Fibroblast of skin of left quadriceps (primary cell): ENCODE data around the gene LRRC3C.

ENCODE experiments used
- DNase-seq, 2 experiments: peaks; one replicate each; pipeline ENCODE4 v3.0.0-alpha.2; 2013; ENCODE audit warnings: low read depth in 2 of 2

Gene LRRC3C

GRCh38 chr17:39974433-39974832 lies 46.9 kb downstream of the LRRC3C start:
- DNase-seq = no peak

DNA sequence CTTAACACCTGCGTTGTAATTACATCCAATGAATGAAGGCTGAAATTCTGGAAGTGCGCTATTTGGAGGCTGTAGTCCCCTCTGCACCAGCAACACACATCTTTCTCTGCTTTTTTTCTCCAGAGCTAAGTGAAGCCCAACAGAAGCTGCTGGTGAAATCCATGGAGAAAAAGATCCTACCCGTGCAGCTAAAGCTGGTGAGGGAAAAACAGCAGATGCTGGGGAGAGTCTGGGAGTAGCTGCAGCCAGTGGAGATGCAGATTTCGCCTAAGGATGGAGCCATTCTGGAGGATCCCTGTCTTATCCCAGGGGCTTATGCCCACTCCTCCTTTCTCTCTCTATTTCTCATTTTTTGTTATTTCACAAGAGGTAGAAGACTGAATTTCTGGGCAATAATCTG lies 48.3 kb downstream of the LRRC3C start:
- no peak for DNase-seq

GRCh38 chr17:39979016-39979670 lies 51.6 kb downstream of the LRRC3C start:
- peak; percentile 56 to 58 for DNase-seq

GRCh38 chr17:39979893-39980350 lies 52.4 kb downstream of the LRRC3C start:
- DNase-seq = peak; percentile 18 to 20

GRCh38 chr17:39980351-39981206 lies 53.0 kb downstream of the LRRC3C start, which contains the start of gene PSMD3:
Gene PSMD3 (plus strand): TSS chr17:39980807. CDS start chr17:39980971, 164 bp downstream.
- peak; percentile 99 to 100 for DNase-seq

- DNase-seq = no peak
These were observed 53.7 kb downstream of the LRRC3C start for GRCh38 chr17:39981207-39981741.

DNA sequence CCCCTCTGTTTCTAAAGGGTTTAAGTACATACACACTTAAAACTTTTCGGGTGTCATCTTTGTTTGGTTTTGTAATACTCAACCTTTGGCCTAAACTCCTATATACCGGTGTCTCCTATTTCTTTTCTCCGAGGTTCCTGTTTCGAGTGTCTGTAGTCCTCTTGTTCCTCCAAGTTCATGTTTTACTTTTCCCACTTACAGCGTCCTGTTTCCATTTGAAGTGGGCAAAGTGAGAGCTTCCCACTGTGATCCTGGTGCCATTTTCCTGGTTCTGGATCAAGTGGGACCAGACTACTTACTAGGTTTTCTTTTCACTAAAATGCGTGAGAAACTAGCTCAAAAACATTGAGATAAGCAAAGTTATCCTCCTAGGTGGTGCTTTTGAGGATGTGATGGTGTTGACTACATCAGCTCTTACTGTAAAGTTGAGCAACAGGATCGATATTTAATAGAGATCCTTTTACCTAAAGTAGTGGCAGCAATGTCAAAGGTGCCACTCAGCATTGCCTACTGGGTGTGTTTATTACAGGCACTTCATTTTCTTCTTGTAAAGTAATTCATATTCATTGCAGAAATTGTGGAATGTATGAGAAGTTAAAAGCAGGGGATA lies 54.3 kb downstream of the LRRC3C start:
- no peak for DNase-seq

DNA sequence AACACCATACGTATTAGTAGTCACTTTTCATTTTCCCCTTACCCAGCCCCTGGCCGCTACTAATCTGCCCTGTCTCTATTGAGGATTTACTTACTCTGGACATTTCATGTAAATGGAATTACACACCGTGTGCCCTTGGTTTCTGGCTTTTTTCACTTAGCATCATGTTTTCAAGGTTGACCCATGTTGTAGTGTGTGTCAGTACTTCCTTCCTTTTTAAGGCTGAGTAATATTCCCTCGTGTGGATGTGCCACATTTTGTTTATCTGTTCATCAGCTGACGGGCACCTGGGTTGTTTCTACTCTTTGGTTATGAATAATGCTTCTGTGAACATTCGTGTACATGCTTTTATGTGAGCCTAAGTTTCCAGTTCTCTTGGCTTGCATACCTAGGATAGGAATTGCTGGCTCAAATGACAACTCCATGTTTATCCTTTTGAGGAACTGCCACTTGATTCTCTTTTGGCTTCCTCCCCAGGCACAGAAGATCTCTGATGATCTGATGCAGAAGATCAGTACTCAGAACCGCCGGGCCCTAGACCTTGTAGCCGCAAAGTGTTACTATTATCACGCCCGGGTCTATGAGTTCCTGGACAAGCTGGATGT lies 60.8 kb downstream of the LRRC3C start:
- DNase-seq = no peak

DNA sequence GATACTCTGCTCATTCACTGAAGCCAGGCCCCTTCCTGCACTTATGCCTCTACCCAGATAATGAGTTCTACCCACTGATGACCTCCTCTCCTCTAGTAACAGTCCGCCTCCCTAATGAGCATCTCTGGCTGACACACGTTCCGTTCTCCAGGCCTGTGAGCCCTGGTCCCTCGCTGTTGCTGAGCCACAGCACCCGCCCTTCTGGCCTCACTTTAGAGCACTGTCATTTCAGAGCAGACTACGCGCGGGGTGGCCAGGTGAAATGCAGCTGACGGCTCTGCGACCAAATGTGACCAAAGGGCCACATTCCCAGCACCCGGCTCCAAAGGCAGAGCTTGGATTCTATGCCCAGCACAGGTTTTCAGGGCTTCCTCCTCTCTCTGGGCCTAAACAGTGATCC lies 66.9 kb downstream of the LRRC3C start:
- no peak for DNase-seq
